ENCODE results near the gene ABCA3. TPM values are rescaled to one million over a fixed set of nuclear protein-coding genes. Genes with fewer than 3 reads are reported as not detected.
A peak's percentile ranks its signal among the peaks of the same experiment; 100 is the strongest.

ABCA3 gene
- total and polyA plus RNA-seq, 7 donors, result 0.46 to 21.3 (median 4.9) TPM

DNA sequence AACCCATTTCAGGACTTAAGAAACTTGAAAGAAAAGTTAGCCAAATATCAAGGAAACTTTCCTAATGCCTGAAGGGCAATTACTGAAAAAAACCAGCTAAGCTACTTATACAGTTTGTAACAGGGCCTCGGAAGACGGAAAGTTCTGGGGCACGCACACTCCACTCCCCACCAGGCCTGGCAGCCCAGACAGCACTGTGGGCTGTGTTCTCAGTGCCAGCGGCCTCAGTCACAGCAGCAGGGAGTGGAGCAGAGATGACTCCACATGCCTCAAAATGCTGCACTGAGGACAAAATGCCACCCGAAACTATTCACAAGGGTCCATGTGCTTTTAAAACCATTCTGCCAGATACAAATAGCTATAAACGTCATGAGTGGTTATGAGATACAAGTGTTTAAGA, 82.8 kb downstream of the ABCA3 start:
- Histone ChIP-seq H3K27ac (no peak overlapping the region), H3K4me3 (no peak overlapping the region), H3K27me3 (no peaks in the 10 kb centered on the region), H3K9me3 (no peaks in the 10 kb centered on the region), H3K36me3 (peaks cover 51 to 100% (median 86%) of the 10 kb centered on the region in 4 donors), H3K4me1 (no peaks in the 10 kb centered on the region)
- intact Hi-C loops (cut with DNase I), result no loop called here
- WGBS, 2 donors, result 91 to 94% methylated on average over 6 of the region's 6 CpGs
- no peak for DNase-seq
- TF ChIP-seq, protein P1, sequence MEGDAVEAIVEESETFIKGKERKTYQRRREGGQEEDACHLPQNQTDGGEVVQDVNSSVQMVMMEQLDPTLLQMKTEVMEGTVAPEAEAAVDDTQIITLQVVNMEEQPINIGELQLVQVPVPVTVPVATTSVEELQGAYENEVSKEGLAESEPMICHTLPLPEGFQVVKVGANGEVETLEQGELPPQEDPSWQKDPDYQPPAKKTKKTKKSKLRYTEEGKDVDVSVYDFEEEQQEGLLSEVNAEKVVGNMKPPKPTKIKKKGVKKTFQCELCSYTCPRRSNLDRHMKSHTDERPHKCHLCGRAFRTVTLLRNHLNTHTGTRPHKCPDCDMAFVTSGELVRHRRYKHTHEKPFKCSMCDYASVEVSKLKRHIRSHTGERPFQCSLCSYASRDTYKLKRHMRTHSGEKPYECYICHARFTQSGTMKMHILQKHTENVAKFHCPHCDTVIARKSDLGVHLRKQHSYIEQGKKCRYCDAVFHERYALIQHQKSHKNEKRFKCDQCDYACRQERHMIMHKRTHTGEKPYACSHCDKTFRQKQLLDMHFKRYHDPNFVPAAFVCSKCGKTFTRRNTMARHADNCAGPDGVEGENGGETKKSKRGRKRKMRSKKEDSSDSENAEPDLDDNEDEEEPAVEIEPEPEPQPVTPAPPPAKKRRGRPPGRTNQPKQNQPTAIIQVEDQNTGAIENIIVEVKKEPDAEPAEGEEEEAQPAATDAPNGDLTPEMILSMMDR (IDR thresholded peaks at IDR 0.05), result no peak
- TF ChIP-seq POLR2A (IDR thresholded peaks at IDR 0.05), result no peak

DNA sequence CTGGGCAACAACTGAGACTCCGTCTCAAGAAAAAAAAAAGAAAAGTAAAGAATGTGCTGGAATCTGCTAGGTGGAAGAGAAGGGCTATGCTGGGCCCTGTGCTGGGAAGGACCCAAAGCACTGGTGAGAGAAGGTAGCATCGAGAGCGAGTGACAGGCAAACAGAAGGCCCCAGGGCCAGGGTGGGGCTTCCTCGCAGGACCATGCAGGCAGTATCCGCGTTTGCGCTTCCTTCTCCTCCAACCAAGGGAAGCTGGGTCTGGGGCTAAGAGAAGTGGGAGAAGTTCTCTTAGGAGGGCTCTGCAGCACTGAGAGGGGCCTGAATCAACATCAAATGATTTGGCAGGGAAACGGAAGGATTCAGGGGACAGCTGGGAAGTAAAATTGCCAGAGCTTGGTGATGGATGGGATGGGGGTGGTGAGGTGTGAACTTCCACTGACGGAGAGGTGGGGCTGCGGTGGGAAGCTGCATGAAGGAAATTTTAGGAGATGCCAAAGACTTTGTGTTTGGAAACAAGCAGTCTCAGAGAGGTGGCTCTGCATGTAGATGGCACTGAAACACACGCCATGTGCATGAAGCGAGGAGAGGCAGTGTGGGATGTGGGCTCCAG, 83.9 kb downstream of the ABCA3 start:
- peaks cover 0 to 7% (median 5%) of the 10 kb centered on the region in 4 donors for H3K4me1 ChIP-seq
- peaks cover 47 to 92% (median 75%) of the 10 kb centered on the region in 4 donors for H3K36me3 ChIP-seq
- H3K27me3 ChIP-seq, result no peaks in the 10 kb centered on the region
- no peak overlapping the region for H3K4me3 ChIP-seq
- no peak overlapping the region for H3K27ac ChIP-seq
- TF ChIP-seq POLR2AphosphoS5 (IDR thresholded peaks at IDR 0.05) (no peak), EP300 (IDR thresholded peaks at IDR 0.05) (no peak), POLR2A (IDR thresholded peaks at IDR 0.05) (no peak)
- TF ChIP-seq, protein P1 (IDR thresholded peaks at IDR 0.05), result no peak
- no peaks in the 10 kb centered on the region for H3K9me3 ChIP-seq
- intact Hi-C loops (cut with DNase I), result no loop called here
- DNase-seq, result no peak
- 92 to 93% methylated on average over 12 of the region's 12 CpGs for WGBS, 2 donors

DNA sequence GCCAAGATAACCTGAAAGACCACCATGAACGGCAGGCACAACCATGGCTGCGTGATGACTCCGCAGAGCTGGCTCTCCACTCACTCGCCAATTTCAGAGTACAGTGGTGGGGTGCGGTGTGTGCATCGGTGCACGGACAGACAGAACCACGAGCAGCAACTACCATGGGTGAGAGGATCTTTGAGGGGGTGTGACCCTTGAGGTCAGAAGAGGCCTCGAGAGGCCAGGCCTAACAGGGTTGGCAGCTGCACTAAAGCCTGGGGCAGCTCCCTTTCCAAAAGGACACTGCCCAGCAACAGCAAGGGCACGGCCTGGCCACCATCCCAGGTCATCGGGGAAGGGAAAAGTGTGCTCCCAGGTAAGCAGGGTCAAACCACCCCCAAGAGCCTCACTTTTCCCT, 87.2 kb downstream of the ABCA3 start:
- TF ChIP-seq EP300 (IDR thresholded peaks at IDR 0.05) (no peak), POLR2AphosphoS5 (IDR thresholded peaks at IDR 0.05) (no peak), POLR2A (IDR thresholded peaks at IDR 0.05) (no peak)
- TF ChIP-seq, protein P1 (IDR thresholded peaks at IDR 0.05), result no peak
- WGBS, 2 donors, result 84 to 87% methylated on average over 11 of the region's 11 CpGs
- Histone ChIP-seq H3K9me3 (no peaks in the 10 kb centered on the region), H3K27me3 (no peaks in the 10 kb centered on the region), H3K27ac (no peak overlapping the region), H3K36me3 (peaks cover 37 to 59% (median 49%) of the 10 kb centered on the region in 4 donors), H3K4me1 (peaks cover 0 to 27% (median 23%) of the 10 kb centered on the region in 4 donors), H3K4me3 (no peak overlapping the region)
- intact Hi-C loops (cut with DNase I), result loop anchor here (5.0 kb wide), 2 partner anchors 46 to 231 kb away; partner anchors contain the start of gene MLST8
- no peak for DNase-seq

- 93 to 94% methylated on average over 7 of the region's 7 CpGs for WGBS, 2 donors
- peak overlapping the region in 2 of 4 donors; percentile 93 to 94 for H3K27ac ChIP-seq
- intact Hi-C loops (cut with DNase I), result loop anchor here (5.0 kb wide), 2 partner anchors 45 to 230 kb away; partner anchors contain the start of gene MLST8
Measured at GRCh38 chr16:2252806-2253148, 87.8 kb downstream of the ABCA3 start.

More at GRCh38 chr16:2252806-2253148, 87.8 kb downstream of the ABCA3 start:
- no peak overlapping the region for H3K4me3 ChIP-seq
- H3K36me3 ChIP-seq, result peaks cover 36 to 54% (median 46%) of the 10 kb centered on the region in 4 donors
- no peak for TF ChIP-seq POLR2A (IDR thresholded peaks at IDR 0.05)
- TF ChIP-seq EP300 (IDR thresholded peaks at IDR 0.05), result no peak
- TF ChIP-seq, protein P1 (IDR thresholded peaks at IDR 0.05), result no peak
- no peak for TF ChIP-seq POLR2AphosphoS5 (IDR thresholded peaks at IDR 0.05)
- H3K9me3 ChIP-seq, result no peaks in the 10 kb centered on the region
- DNase-seq, result no peak
- peaks cover 0 to 27% (median 23%) of the 10 kb centered on the region in 4 donors for H3K4me1 ChIP-seq
- H3K27me3 ChIP-seq, result no peaks in the 10 kb centered on the region

Data from sigmoid colon (tissue), 7 donors.